K562 (cell line): ENCODE results near the gene EFNA1. TPM values are rescaled to one million over a fixed set of nuclear protein-coding genes. Genes with fewer than 3 reads are reported as not detected.

Source experiments
- BMI1 ChIP-seq: fragments of 150-350 bp; IDR thresholded peaks from 2 replicates; pipeline ENCODE4 v1.6.1; 2014; ENCODE audit warnings: low read length
- HNRNPH1 ChIP-seq: fragments of 200-400 bp; formaldehyde crosslinking; optimal IDR thresholded peaks from 2 replicates; pipeline ENCODE3; 2017; ENCODE audit warnings: low read depth, mild to moderate bottlenecking, low read length, moderate library complexity
- IRF2 ChIP-seq: sonication (generic); formaldehyde crosslinking; IDR thresholded peaks from 2 replicates; pipeline ENCODE4 v1.8.1; 2022; ENCODE audit warnings: mild to moderate bottlenecking, missing genetic modification reagents
- KAT2B ChIP-seq: IDR thresholded peaks from one replicate; pipeline ENCODE4 v1.6.1; 2012; ENCODE audit warnings: low read depth, mild to moderate bottlenecking, control low read depth, inconsistent platforms, low read length, moderate library complexity
- MEIS2 ChIP-seq: fragments of 450-650 bp; IDR thresholded peaks from 2 replicates; pipeline ENCODE4 v1.6.1; 2014; ENCODE audit warnings: mild to moderate bottlenecking; ENCODE audit not compliant: partially characterized antibody
- NCOA1 ChIP-seq: fragments of 450-650 bp; IDR thresholded peaks from 2 replicates; pipeline ENCODE4 v1.6.1; 2016; ENCODE audit warnings: low read depth
- NFE2L1 ChIP-seq: fragments of 450-650 bp; IDR thresholded peaks from 2 replicates; pipeline ENCODE4 v1.6.1; 2016; ENCODE audit warnings: missing genetic modification characterization, low read depth, mild to moderate bottlenecking, missing compliant biosample characterization, moderate library complexity, borderline replicate concordance
- NFXL1 ChIP-seq: fragments of 450-650 bp; formaldehyde crosslinking; IDR thresholded peaks from 2 replicates; pipeline ENCODE4 v1.4.0; 2021; ENCODE audit warnings: mild to moderate bottlenecking
- PHF8 ChIP-seq: fragments of 200-600 bp; sonication (generic); IDR thresholded peaks from 2 replicates; pipeline ENCODE4 v1.6.1; 2012; ENCODE audit warnings: mixed run types, mild to moderate bottlenecking, inconsistent platforms, low read length, moderate library complexity, borderline replicate concordance
- PRMT5 ChIP-seq: sonication (generic); formaldehyde crosslinking; IDR thresholded peaks from 2 replicates; pipeline ENCODE4 v1.5.0; 2020; ENCODE audit warnings: missing genetic modification reagents
- TARDBP ChIP-seq: fragments of 450-650 bp; IDR thresholded peaks from 2 replicates; pipeline ENCODE4 v1.6.1; 2016
- TEAD2 ChIP-seq: fragments of 450-650 bp; IDR thresholded peaks from 2 replicates; pipeline ENCODE4 v1.6.1; 2016; ENCODE audit warnings: missing genetic modification characterization, control low read depth, missing compliant biosample characterization
- XRCC3 ChIP-seq: fragments of 450-650 bp; IDR thresholded peaks from 2 replicates; pipeline ENCODE4 v1.6.1; 2017; ENCODE audit warnings: mild to moderate bottlenecking, moderate library complexity
- ZNF217 ChIP-seq: sonication (generic); formaldehyde crosslinking; IDR thresholded peaks from 2 replicates; pipeline ENCODE4 v1.8.0; 2022; ENCODE audit warnings: mild to moderate bottlenecking, missing genetic modification reagents
- ZNF609 ChIP-seq: sonication (generic); formaldehyde crosslinking; IDR thresholded peaks from 2 replicates; pipeline ENCODE4 v1.8.1; 2023; ENCODE audit warnings: missing genetic modification reagents, mild to moderate bottlenecking, borderline replicate concordance
- ZNF644 ChIP-seq: fragments of 200-800 bp; sonication (Bioruptor generic); IDR thresholded peaks from 2 replicates; pipeline ENCODE4 v1.6.1; 2016; ENCODE audit warnings: low read depth, missing genetic modification characterization, missing compliant biosample characterization
- polyA plus RNA-seq, 8 experiments: library from polyadenylated mRNA; depleted of rRNA in 4 of 8; stranded (reverse) in 5 of 8; unstranded in 3 of 8; fragments of >200 nt; fragmentation: Nextera tagmentation in 2 of 8; fragmentation: Illumina TruSeq in 1 of 8; extraction: Ambion mirVana in 2 of 8; extraction: Trizol in 1 of 8; gene quantifications; 2 replicates each; pipeline versions ENCODE4 v1.2.1 to v1.2.3, GENCODE V29; 2011 to 2014; ENCODE audit warnings: inconsistent platforms in 1 of 8, missing spikeins in 1 of 8
- total RNA-seq, 7 experiments: library from RNA; depleted of rRNA in 6 of 7; stranded (reverse); fragments of >200 nt in 6 of 7; fragmentation: Illumina TruSeq in 2 of 7; extraction: Trizol in 2 of 7; gene quantifications; 2 replicates each; pipeline versions ENCODE4 v1.2.1 to v1.2.3, GENCODE V29; 2011 to 2021; ENCODE audit warnings: low replicate concordance in 1 of 7
- TF ChIP-seq, protein P1 (sequence below): sonication (generic); formaldehyde crosslinking; IDR thresholded peaks from 2 replicates; pipeline ENCODE4 v1.8.0; 2022; ENCODE audit warnings: mild to moderate bottlenecking, low read depth, missing genetic modification reagents
- TF ChIP-seq, protein P2 (sequence below), 2 experiments: fragments of 450-650 bp; IDR thresholded peaks; 2 replicates each; pipeline ENCODE4 v1.6.1; 2018; ENCODE audit warnings: mild to moderate bottlenecking in 2 of 2, low read depth in 1 of 2; ENCODE audit not compliant: partially characterized antibody in 2 of 2

EFNA1 gene
- total and polyA plus RNA-seq, 9 of the 15 experiments (the other 6 are each of a cell fraction or from before 2014, with no cell fraction given): 2.1 to 9.3 (median 3.0) TPM

GRCh38 chr1:155139895-155140629, 12.4 kb downstream of the EFNA1 start, which contains the start of gene DPM3 (continued):
- no peak for TF ChIP-seq ZNF217 (CRISPR knock-in tag)
- TF ChIP-seq ZNF644: no peak
- TF ChIP-seq, protein P1, sequence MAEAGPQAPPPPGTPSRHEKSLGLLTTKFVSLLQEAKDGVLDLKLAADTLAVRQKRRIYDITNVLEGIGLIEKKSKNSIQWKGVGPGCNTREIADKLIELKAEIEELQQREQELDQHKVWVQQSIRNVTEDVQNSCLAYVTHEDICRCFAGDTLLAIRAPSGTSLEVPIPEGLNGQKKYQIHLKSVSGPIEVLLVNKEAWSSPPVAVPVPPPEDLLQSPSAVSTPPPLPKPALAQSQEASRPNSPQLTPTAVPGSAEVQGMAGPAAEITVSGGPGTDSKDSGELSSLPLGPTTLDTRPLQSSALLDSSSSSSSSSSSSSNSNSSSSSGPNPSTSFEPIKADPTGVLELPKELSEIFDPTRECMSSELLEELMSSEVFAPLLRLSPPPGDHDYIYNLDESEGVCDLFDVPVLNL (CRISPR knock-in tag): no peak
- no peak for TF ChIP-seq KAT2B
- no peak for TF ChIP-seq ZNF609 (CRISPR knock-in tag)
- TF ChIP-seq BMI1: no peak
- TF ChIP-seq NFXL1: no peak
- TF ChIP-seq, protein P2, sequence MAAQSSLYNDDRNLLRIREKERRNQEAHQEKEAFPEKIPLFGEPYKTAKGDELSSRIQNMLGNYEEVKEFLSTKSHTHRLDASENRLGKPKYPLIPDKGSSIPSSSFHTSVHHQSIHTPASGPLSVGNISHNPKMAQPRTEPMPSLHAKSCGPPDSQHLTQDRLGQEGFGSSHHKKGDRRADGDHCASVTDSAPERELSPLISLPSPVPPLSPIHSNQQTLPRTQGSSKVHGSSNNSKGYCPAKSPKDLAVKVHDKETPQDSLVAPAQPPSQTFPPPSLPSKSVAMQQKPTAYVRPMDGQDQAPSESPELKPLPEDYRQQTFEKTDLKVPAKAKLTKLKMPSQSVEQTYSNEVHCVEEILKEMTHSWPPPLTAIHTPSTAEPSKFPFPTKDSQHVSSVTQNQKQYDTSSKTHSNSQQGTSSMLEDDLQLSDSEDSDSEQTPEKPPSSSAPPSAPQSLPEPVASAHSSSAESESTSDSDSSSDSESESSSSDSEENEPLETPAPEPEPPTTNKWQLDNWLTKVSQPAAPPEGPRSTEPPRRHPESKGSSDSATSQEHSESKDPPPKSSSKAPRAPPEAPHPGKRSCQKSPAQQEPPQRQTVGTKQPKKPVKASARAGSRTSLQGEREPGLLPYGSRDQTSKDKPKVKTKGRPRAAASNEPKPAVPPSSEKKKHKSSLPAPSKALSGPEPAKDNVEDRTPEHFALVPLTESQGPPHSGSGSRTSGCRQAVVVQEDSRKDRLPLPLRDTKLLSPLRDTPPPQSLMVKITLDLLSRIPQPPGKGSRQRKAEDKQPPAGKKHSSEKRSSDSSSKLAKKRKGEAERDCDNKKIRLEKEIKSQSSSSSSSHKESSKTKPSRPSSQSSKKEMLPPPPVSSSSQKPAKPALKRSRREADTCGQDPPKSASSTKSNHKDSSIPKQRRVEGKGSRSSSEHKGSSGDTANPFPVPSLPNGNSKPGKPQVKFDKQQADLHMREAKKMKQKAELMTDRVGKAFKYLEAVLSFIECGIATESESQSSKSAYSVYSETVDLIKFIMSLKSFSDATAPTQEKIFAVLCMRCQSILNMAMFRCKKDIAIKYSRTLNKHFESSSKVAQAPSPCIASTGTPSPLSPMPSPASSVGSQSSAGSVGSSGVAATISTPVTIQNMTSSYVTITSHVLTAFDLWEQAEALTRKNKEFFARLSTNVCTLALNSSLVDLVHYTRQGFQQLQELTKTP (IDR thresholded peaks at IDR 0.05; ENCODE audit: low read depth in 1 of 2, partially characterized antibody in 2 of 2): peak in 1 of 2 experiments; percentile 87
- TF ChIP-seq HNRNPH1: no peak
- TF ChIP-seq NFE2L1 (tag): no peak
- TF ChIP-seq PHF8: peak; percentile 81; the same call in 1 of the 2 replicates
- no peak for TF ChIP-seq TEAD2 (tag)
- TF ChIP-seq IRF2 (CRISPR knock-in tag): no peak
- TF ChIP-seq MEIS2: no peak
- no peak; the same call in 1 of the 2 replicates for TF ChIP-seq TARDBP
- TF ChIP-seq XRCC3: no peak
- TF ChIP-seq NCOA1: peak; percentile 94
- 0 out of 2 replicates have a peak, but pooled peaks have one; percentile 20 for TF ChIP-seq PRMT5 (CRISPR knock-in tag)
